GM19397 (cell line): ENCODE measurements around the gene SULT2B1.

Experiments used
- ATAC-seq: cut with Tn5 transposase; IDR thresholded peaks from one replicate; pipeline ENCODE4 v1.9.1; 2021; ENCODE audit warnings: mild to moderate bottlenecking, moderate library complexity; ENCODE audit not compliant: unreplicated experiment

Gene SULT2B1

GRCh38 chr19:48646722-48647216 is 94.8 kb downstream of the SULT2B1 start:
- ATAC-seq: no peak

- ATAC-seq: no peak
These were observed 96.2 kb downstream of the SULT2B1 start for GRCh38 chr19:48648134-48648533.
